Globus pallidus (tissue), 1 donor: ENCODE measurements around the gene NBEA.
A peak's percentile ranks its signal among the peaks of the same experiment; 100 is the strongest.
"Not testable (repeated sequence)": the region's sequence is repeated elsewhere in the genome, so short reads cannot be mapped to it uniquely, and the experiment has no call there.

Experiments used
- DNase-seq: peaks from one replicate; pipeline ENCODE4 v3.0.0-alpha.2; 2015; ENCODE audit warnings: low spot score

Gene NBEA

GRCh38 chr13:34959489-34959888 is 17.4 kb downstream of the NBEA start:
- DNase-seq: no peak

- DNase-seq: no peak
Measured at GRCh38 chr13:34964558-34964957, 22.5 kb downstream of the NBEA start.

GRCh38 chr13:34967851-34968562 is 25.9 kb downstream of the NBEA start:
- no peak for DNase-seq

GRCh38 chr13:34969539-34969938 is 27.5 kb downstream of the NBEA start:
- DNase-seq: not testable (repeated sequence)

GRCh38 chr13:34970961-34971360 is 28.9 kb downstream of the NBEA start:
- no peak for DNase-seq

GRCh38 chr13:34971473-34971872 is 29.4 kb downstream of the NBEA start:
- DNase-seq: no peak

- not testable (repeated sequence) for DNase-seq
Measured at GRCh38 chr13:34985199-34985598, 43.1 kb downstream of the NBEA start.

GRCh38 chr13:34988330-34988791 is 46.3 kb downstream of the NBEA start:
- no peak for DNase-seq

GRCh38 chr13:34990399-34991214 is 48.5 kb downstream of the NBEA start:
- DNase-seq: no peak

- DNase-seq: no peak
Measured at GRCh38 chr13:34993470-34993869, 51.4 kb downstream of the NBEA start.

GRCh38 chr13:35003734-35004133 is 61.7 kb downstream of the NBEA start:
- not testable (repeated sequence) for DNase-seq

GRCh38 chr13:35005051-35005450 is 63.0 kb downstream of the NBEA start:
- no peak for DNase-seq

GRCh38 chr13:35014606-35015213 is 72.6 kb downstream of the NBEA start:
- no peak for DNase-seq

- peak; percentile 3 for DNase-seq
Measured at GRCh38 chr13:35016362-35017112, 74.5 kb downstream of the NBEA start.

GRCh38 chr13:35025314-35025713 is 83.2 kb downstream of the NBEA start:
- DNase-seq: no peak

GRCh38 chr13:35028338-35028867 is 86.3 kb downstream of the NBEA start:
- no peak for DNase-seq

- no peak for DNase-seq
Measured at GRCh38 chr13:35039012-35039411, 96.9 kb downstream of the NBEA start.

- DNase-seq: no peak
Measured at GRCh38 chr13:35046587-35046986, 104.5 kb downstream of the NBEA start.

GRCh38 chr13:35055705-35056104 is 113.6 kb downstream of the NBEA start:
- DNase-seq: no peak

- no peak for DNase-seq
Measured at GRCh38 chr13:35057858-35058257, 115.8 kb downstream of the NBEA start.

GRCh38 chr13:35058585-35058984 is 116.5 kb downstream of the NBEA start:
- DNase-seq: not testable (repeated sequence)

GRCh38 chr13:35086667-35087066 is 144.6 kb downstream of the NBEA start:
- no peak for DNase-seq
